IPS-18a (cell line): ENCODE data around the gene SLC44A5.

Experiments
- H3K27ac ChIP-seq: one replicate; pipeline ENCODE4 v1.5.1; 2013; ENCODE audit warnings: low read length
- H3K27me3 ChIP-seq: one replicate; pipeline ENCODE4 v1.6.1; 2013; ENCODE audit warnings: mild to moderate bottlenecking, low read length; ENCODE audit not compliant: control insufficient read depth, insufficient read depth
- H3K36me3 ChIP-seq: one replicate; pipeline ENCODE4 v1.6.1; 2013; ENCODE audit warnings: low read depth, low read length; ENCODE audit not compliant: control insufficient read depth
- H3K4me1 ChIP-seq: one replicate; pipeline ENCODE4 v1.6.1; 2013; ENCODE audit warnings: low read depth, low read length; ENCODE audit not compliant: control insufficient read depth
- H3K4me3 ChIP-seq: one replicate; pipeline ENCODE4 v1.5.1; 2013; ENCODE audit warnings: low read length
- H3K9ac ChIP-seq: one replicate; pipeline ENCODE4 v1.6.1; 2013; ENCODE audit warnings: mild to moderate bottlenecking, low read length, moderate library complexity
- H3K9me3 ChIP-seq: one replicate; pipeline ENCODE4 v1.6.1; 2013; ENCODE audit warnings: low read depth, low read length; ENCODE audit not compliant: control insufficient read depth

SLC44A5 gene

DNA sequence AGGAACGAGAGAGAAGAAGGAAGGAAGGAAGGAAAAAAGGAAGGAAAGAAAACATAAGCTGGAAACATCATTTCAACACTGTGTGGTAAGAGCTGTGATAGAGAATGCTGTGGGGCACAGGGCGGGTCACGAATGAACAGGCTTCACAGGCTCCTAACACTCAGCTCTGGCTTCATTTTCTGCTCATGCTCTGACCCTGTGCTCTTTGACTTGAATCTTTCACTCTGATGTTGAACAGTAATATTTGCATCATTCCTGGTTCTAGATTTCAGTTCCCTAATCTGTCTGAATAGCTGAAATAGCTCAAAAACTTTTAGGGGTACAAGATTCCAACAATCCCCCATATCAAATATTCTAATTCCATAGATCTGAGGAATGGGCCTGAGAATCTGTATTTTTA is 269.4 kb downstream of the SLC44A5 start:
- Histone ChIP-seq H3K9me3 (no peaks in the 10 kb centered on the region), H3K4me1 (peaks cover 6% of the 10 kb centered on the region)

DNA sequence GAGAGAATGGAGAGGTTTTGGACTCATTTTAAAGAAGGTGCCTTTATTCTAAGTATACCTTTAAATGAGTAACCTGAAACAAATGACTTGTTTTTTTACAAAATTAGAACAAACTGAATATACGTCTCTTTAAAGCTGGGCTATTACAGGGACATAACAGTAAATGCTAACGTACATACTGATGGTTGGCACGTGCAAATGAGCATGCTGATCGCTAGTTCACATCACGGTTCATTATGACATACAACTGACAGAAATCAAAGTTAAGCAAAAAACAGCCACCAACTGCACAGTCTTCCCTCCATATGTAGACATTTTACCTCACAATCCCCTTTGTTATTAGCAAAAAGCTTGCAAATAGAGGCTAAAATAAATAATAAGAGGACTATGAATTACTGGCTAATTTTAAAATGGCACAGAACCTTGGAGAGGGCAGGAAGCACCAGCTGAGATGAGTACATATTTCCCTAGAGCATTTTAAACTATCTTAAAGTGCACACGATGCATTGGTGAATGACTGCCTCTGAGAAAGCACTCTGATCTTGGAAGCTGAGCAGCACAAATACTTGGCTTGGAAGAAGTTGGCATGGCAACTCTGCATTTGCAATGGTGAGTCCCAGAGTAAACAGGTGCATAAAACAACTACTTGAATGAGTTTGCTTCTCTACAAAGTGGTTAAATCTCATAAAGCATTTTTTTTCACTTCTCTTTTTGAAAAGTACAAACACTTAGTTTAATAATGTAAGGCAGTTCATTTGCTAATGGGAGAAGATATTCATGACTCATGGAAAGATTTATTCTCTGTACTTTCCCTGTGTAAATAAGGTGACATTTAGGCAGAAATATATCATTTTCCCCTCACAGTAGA is 272.1 kb downstream of the SLC44A5 start:
- Histone ChIP-seq H3K27me3 (no peaks in the 10 kb centered on the region), H3K9me3 (no peaks in the 10 kb centered on the region), H3K9ac (no peak overlapping the region), H3K27ac (no peak overlapping the region), H3K36me3 (no peaks in the 10 kb centered on the region), H3K4me3 (no peak overlapping the region), H3K4me1 (peaks cover 6% of the 10 kb centered on the region)

More for the DNA sequence above, 269.4 kb downstream of the SLC44A5 start:
- Histone ChIP-seq H3K27ac (no peak overlapping the region), H3K27me3 (no peaks in the 10 kb centered on the region), H3K36me3 (no peaks in the 10 kb centered on the region), H3K9ac (no peak overlapping the region), H3K4me3 (no peak overlapping the region)

DNA sequence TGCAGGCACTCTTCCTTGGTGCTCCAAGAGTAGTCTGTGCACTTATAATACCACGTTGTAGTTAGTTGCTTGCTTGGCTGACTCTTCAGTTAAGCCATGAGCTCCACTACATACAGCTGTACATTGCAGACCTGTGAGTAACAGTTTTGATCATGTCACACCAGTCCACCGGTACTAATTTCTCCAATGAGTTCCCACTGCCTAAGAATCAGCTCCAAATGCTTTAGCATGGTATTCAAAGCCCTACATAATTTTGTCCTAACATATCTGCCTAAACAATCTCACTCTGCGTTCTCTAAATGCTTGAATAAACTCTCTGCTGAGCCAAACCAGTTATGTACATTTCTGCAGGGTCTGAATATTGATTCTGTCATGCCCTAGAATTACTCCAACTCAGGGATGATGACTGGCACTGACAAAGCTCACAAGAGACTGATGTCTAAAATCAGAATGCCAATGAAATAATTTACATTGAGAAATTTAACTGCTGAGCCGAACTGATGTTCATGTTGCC is 276.0 kb downstream of the SLC44A5 start:
- Histone ChIP-seq H3K9ac (no peak overlapping the region), H3K27me3 (no peaks in the 10 kb centered on the region), H3K27ac (no peak overlapping the region), H3K4me3 (no peak overlapping the region), H3K36me3 (no peaks in the 10 kb centered on the region), H3K9me3 (no peaks in the 10 kb centered on the region), H3K4me1 (no peaks in the 10 kb centered on the region)

DNA sequence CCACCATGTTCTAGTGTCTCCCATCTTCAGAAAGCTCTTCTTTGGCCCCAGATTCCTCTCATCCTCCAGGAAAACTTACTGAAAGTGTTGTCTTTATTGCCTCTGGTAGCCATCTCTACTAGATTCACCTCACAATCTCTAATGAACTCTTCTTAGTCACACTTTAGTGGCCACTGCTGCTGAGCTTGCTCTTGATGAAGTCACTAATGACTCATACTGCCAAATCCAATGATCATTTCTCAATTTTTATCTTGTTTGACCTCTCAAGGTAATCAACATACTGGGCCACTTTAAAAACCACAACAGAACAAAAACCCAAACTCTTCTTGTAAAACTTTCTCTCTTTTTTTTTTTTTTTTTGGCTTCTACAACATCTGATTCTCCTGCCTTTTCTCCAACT is 280.3 kb downstream of the SLC44A5 start:
- no peak overlapping the region for H3K9ac ChIP-seq
- H3K9me3 ChIP-seq: no peaks in the 10 kb centered on the region
- no peaks in the 10 kb centered on the region for H3K36me3 ChIP-seq
- no peaks in the 10 kb centered on the region for H3K4me1 ChIP-seq
- H3K27me3 ChIP-seq: no peaks in the 10 kb centered on the region
- H3K4me3 ChIP-seq: no peak overlapping the region
- no peak overlapping the region for H3K27ac ChIP-seq

DNA sequence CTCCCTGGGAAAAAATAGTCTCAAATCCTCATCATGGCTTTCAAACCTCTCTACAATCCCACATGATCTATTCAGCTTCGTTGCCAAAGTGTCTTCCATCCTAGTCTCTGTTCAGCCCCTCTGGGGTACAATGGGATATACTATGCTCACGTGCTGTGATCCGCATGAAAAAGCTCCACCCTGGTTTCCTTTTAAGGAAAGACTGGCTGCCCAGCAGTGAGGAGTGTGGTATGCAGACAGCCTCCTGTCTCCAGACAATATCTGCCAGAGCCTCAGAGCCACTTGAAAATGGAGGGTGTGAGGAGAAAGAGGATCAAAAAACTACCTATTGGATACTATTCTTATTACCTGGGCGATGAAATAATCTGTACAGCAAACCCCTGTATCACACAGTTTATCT is 282.2 kb downstream of the SLC44A5 start:
- Histone ChIP-seq H3K36me3 (no peaks in the 10 kb centered on the region), H3K4me3 (no peak overlapping the region), H3K9ac (no peak overlapping the region), H3K27ac (no peak overlapping the region), H3K27me3 (no peaks in the 10 kb centered on the region), H3K9me3 (no peaks in the 10 kb centered on the region), H3K4me1 (no peaks in the 10 kb centered on the region)

DNA sequence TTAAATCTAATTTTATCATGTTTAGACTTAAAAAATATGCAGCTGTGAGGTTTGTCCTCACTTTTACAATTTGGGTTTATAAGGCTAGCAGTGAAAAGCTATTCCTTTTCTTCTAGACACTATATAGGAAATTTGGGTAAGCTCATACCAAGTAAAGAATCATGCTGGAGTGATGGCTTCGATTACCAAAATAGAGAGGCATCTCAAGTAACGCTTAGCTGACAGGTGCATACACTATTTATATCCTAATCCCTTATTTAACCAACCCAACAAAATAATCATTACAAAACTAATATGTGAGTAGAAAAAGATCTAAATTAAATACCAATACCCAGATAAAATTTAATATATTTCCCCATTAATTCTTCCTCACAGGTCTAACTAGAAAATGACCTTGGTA is 283.5 kb downstream of the SLC44A5 start:
- no peaks in the 10 kb centered on the region for H3K27me3 ChIP-seq
- no peaks in the 10 kb centered on the region for H3K9me3 ChIP-seq
- H3K27ac ChIP-seq: no peak overlapping the region

DNA sequence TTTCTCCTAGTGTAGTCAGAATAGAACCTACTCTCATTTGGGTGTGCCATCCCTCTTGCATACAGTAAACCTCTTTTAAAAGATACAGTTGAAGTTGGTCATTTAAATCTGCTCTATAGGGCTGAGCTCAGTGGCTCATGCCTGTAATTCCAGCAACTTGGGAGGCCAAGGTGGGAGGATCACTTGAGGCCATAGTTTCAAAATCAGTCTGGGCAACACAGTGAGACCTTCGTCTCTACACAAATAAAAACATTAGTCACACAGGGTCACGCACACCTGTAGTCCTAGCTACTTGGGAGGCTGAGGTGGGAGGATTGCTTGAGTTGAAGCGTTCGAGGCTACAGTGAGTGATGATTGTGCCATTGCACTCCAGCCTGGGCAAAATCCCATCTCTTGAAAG is 292.9 kb downstream of the SLC44A5 start:
- H3K9ac ChIP-seq: no peak overlapping the region
- H3K9me3 ChIP-seq: no peaks in the 10 kb centered on the region
- no peaks in the 10 kb centered on the region for H3K27me3 ChIP-seq
- no peaks in the 10 kb centered on the region for H3K4me1 ChIP-seq
- no peak overlapping the region for H3K4me3 ChIP-seq
- no peak overlapping the region for H3K27ac ChIP-seq
- no peaks in the 10 kb centered on the region for H3K36me3 ChIP-seq

More for the DNA sequence above, 283.5 kb downstream of the SLC44A5 start:
- no peaks in the 10 kb centered on the region for H3K4me1 ChIP-seq
- no peaks in the 10 kb centered on the region for H3K36me3 ChIP-seq
- H3K4me3 ChIP-seq: no peak overlapping the region
- no peak overlapping the region for H3K9ac ChIP-seq

DNA sequence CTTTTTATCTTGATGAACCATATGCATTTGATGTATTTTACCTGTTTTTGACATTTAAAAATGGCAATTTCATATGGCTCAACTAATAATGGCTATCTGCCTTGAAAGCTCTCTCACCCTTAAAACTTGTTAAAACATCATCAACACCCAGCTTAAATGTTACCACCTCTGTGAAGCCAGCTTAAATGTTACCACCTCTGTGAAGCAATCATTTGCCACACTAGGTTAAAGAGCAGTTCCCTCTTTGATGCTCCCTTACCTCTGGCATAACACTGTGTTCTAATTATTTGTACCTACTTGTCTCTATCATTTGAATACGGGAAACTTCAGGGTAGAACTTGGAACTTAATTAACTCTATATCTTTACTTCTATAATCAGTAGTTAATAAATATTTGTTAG is 294.7 kb downstream of the SLC44A5 start:
- Histone ChIP-seq H3K36me3 (no peaks in the 10 kb centered on the region), H3K9ac (no peak overlapping the region), H3K4me3 (no peak overlapping the region), H3K27ac (no peak overlapping the region), H3K9me3 (no peaks in the 10 kb centered on the region), H3K27me3 (no peaks in the 10 kb centered on the region), H3K4me1 (no peaks in the 10 kb centered on the region)

DNA sequence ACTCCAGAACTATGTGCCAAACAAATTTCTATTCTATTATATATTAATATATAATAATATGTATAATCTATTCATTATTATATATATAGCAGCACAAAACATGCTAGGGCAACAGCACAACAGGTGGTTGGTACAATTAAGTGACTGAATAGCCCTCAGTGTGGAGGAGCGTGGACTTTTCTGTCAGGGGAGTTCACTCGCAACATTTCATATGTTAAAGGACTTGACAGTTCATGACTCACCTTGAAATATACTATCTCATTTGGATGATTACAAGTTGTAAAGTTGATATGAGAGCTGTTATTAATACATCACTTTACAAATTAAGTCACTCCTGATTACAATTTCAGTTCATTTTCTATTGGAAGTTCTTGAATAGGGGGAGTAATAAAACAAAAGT is 298.3 kb downstream of the SLC44A5 start:
- Histone ChIP-seq H3K4me1 (no peaks in the 10 kb centered on the region), H3K27ac (no peak overlapping the region), H3K27me3 (no peaks in the 10 kb centered on the region), H3K36me3 (no peaks in the 10 kb centered on the region), H3K4me3 (no peak overlapping the region), H3K9me3 (no peaks in the 10 kb centered on the region), H3K9ac (no peak overlapping the region)

DNA sequence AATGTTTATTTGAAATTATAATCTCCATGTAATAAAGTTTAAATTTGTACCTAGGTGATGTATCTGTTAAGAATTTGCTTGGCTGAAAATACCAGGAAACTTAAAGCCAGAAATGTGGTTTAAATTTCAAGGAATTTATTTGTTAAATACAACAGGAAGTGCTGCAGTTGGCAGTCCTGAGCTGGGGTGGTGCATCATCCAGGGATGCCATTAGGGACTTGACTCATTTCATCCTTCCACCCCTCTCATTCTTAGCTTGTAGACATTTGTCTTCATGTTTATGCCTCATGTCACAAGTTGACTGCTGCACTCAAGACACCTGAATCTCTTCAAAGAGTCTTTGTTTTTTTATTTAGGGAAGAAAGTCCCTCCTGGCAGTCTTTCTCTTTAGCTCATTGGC is 300.8 kb downstream of the SLC44A5 start:
- H3K4me1 ChIP-seq: no peaks in the 10 kb centered on the region
- no peaks in the 10 kb centered on the region for H3K9me3 ChIP-seq
- no peak overlapping the region for H3K9ac ChIP-seq
- H3K4me3 ChIP-seq: no peak overlapping the region
- no peak overlapping the region for H3K27ac ChIP-seq
- no peaks in the 10 kb centered on the region for H3K27me3 ChIP-seq
- no peaks in the 10 kb centered on the region for H3K36me3 ChIP-seq

DNA sequence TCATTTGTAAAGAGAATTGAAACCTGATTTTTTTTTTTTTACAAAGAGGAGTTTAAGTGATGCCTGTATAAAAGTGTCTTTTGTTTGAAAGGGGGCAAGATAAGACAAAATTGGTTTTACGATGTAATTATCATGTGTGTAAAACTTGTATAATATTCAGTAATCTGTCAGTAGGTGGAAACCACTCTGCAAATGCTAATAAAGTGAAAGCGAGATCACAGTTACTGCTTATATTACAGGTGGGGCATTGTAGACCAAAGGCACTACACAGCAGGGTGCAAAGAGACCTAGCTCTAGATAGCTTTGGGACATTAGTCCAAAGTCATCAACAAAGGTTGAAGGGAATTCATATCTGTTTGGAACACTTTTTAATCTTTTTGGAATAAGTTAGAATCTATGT is 302.5 kb downstream of the SLC44A5 start:
- Histone ChIP-seq H3K27ac (no peak overlapping the region), H3K27me3 (no peaks in the 10 kb centered on the region), H3K9ac (no peak overlapping the region), H3K4me1 (no peaks in the 10 kb centered on the region), H3K4me3 (no peak overlapping the region), H3K9me3 (no peaks in the 10 kb centered on the region), H3K36me3 (no peaks in the 10 kb centered on the region)

DNA sequence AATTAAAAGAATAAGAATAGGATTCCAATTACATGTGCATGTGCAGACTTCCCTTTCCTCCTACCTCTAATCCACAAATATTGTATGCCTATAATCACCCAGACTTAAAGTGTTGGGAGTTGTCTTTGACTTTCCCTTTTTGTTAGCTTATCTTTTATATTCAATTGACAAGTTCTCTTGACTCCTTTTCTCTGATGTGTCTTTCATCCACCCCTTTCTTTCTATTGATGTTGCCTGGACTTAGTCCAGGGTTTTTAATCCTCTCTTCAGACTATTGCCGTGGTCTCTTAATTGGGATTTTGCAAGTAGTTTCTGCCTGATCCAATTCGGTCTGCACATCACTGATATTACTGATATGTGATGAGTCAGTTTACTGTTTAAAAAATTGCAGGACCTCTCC is 305.9 kb downstream of the SLC44A5 start:
- H3K4me1 ChIP-seq: no peaks in the 10 kb centered on the region
- H3K9me3 ChIP-seq: no peaks in the 10 kb centered on the region
- H3K36me3 ChIP-seq: no peaks in the 10 kb centered on the region
- no peaks in the 10 kb centered on the region for H3K27me3 ChIP-seq
- no peak overlapping the region for H3K27ac ChIP-seq
- no peak overlapping the region for H3K9ac ChIP-seq
- no peak overlapping the region for H3K4me3 ChIP-seq
